ENCODE data around the gene VWA8. TPM values are rescaled to one million over a fixed set of nuclear protein-coding genes. Genes with fewer than 3 reads are reported as not detected.

The VWA8 gene
- total and polyA plus RNA-seq, 10 donors = 2.7 to 33.6 (median 18.3) TPM

- Histone ChIP-seq H3K27ac (peak overlapping the region in 5 of 8 donors; percentile 30 to 55 (median 48)), H3K9me3 (no peaks in the 10 kb centered on the region), H3K36me3 (peaks cover 0 to 3% (median 0%) of the 10 kb centered on the region in 6 donors), H3K4me3 (no peak overlapping the region), H3K27me3 (replicated peaks in 1 of 7) (no peaks in the 10 kb centered on the region), H3K4me1 (peaks cover 0 to 10% (median 0%) of the 10 kb centered on the region in 6 donors)
- intact Hi-C loops (cut with DNase I; ENCODE audit: low total_unique reads) = no loop called here
- WGBS, 5 donors = 65 to 84% (median 71%) methylated on average over 4 of the region's 4 CpGs
- DNase-seq = no peak
- TF ChIP-seq POLR2AphosphoS5 (IDR thresholded peaks at IDR 0.05) = no peak
- TF ChIP-seq POLR2A (IDR thresholded peaks at IDR 0.05) = no peak
- no peak for TF ChIP-seq CTCF (IDR thresholded peaks at IDR 0.05 in 8 of 11, conservative IDR thresholded peaks at IDR 0.05 in 3 of 11)
Measured at GRCh38 chr13:41633776-41634175, 327.1 kb downstream of the VWA8 start.

GRCh38 chr13:41631296-41631965 is 329.5 kb downstream of the VWA8 start:
- DNase-seq = no peak
- Histone ChIP-seq H3K9me3 (peaks cover 0 to 3% (median 0%) of the 10 kb centered on the region in 8 donors), H3K4me1 (peaks cover 0 to 10% (median 0%) of the 10 kb centered on the region in 6 donors), H3K4me3 (no peak overlapping the region), H3K27ac (no peak overlapping the region), H3K27me3 (replicated peaks in 1 of 7) (no peaks in the 10 kb centered on the region), H3K36me3 (peaks cover 0 to 5% (median 0%) of the 10 kb centered on the region in 6 donors)
- WGBS, 5 donors = 90 to 94% (median 92%) methylated on average over 5 of the region's 5 CpGs
- intact Hi-C loops (cut with DNase I; ENCODE audit: low total_unique reads) = no loop called here
- TF ChIP-seq CTCF (IDR thresholded peaks at IDR 0.05 in 8 of 11, conservative IDR thresholded peaks at IDR 0.05 in 3 of 11) (no peak), POLR2A (IDR thresholded peaks at IDR 0.05) (no peak), POLR2AphosphoS5 (IDR thresholded peaks at IDR 0.05) (no peak)

DNA sequence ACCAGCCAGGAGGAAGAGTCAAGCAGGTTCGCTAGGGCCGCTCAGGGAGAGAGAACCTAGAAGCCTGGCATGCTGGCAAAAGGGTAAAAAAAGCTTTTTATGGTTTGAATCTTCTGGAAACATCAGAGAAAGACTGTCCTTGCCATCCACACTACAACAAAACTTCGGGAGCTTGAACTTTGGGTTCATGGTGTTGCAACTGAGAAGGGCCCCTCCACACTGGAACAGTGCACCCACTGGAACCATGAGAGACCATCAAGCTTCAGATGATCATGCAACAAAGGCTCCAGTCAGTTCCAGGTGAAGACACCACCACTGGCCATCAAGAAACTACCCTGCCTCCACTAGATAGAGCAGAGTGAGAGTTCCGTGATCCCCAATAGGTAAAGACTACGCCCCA is 333.5 kb downstream of the VWA8 start:
- Histone ChIP-seq H3K36me3 (peaks cover 0 to 5% (median 0%) of the 10 kb centered on the region in 6 donors), H3K27ac (no peak overlapping the region), H3K4me1 (no peaks in the 10 kb centered on the region), H3K9me3 (peaks cover 0 to 3% (median 0%) of the 10 kb centered on the region in 8 donors), H3K4me3 (no peak overlapping the region), H3K27me3 (replicated peaks in 1 of 7) (no peaks in the 10 kb centered on the region)
- no peak for TF ChIP-seq CTCF (IDR thresholded peaks at IDR 0.05 in 8 of 11, conservative IDR thresholded peaks at IDR 0.05 in 3 of 11)
- TF ChIP-seq POLR2A (IDR thresholded peaks at IDR 0.05) = no peak
- no peak for TF ChIP-seq POLR2AphosphoS5 (IDR thresholded peaks at IDR 0.05)
- 93 to 98% (median 96%) methylated on average over 5 of the region's 5 CpGs for whole genome bisulfite sequencing, 5 donors
- DNase-seq = no peak
- intact Hi-C loops (cut with DNase I; ENCODE audit: low total_unique reads) = no loop called here

DNA sequence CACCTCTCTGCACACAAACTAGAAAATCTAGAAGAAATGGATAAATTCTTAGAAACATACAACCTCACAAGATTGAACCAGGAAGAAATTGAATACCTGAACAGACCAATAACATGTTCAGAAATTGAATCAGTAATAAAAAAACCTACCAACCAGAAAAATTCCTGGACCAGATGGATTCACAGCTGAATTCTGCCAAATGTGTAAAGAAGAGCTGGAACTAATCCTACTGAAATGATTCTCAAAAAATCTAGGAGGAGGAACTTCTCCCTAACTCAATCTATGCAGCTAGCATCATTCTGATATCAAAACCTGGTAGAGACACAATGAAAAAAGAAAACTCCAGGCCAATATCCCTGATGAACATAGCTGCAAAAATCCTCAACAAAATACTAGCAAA is 336.9 kb downstream of the VWA8 start:
- no peak overlapping the region for H3K4me3 ChIP-seq
- TF ChIP-seq POLR2A (IDR thresholded peaks at IDR 0.05) (no peak), POLR2AphosphoS5 (IDR thresholded peaks at IDR 0.05) (no peak), CTCF (IDR thresholded peaks at IDR 0.05 in 8 of 11, conservative IDR thresholded peaks at IDR 0.05 in 3 of 11) (no peak)
- H3K27me3 ChIP-seq (replicated peaks in 1 of 7) = no peaks in the 10 kb centered on the region
- no peak for DNase-seq
- H3K9me3 ChIP-seq = peaks cover 0 to 3% (median 0%) of the 10 kb centered on the region in 8 donors
- no peaks in the 10 kb centered on the region for H3K4me1 ChIP-seq
- H3K36me3 ChIP-seq = peaks cover 0 to 4% (median 0%) of the 10 kb centered on the region in 6 donors
- H3K27ac ChIP-seq = no peak overlapping the region
- intact Hi-C loops (cut with DNase I; ENCODE audit: low total_unique reads) = no loop called here
